Amniotic stem cell (primary cell): Measurements from ENCODE around the gene THPO.
"Not testable (repeated sequence)": the region's sequence is repeated elsewhere in the genome, so short reads cannot be mapped to it uniquely, and the experiment has no call there.

Source experiments
- DNase-seq: peaks from one replicate; lab custom pipeline; 2025; lab: John Stamatoyannopoulos, UW

THPO gene

DNA sequence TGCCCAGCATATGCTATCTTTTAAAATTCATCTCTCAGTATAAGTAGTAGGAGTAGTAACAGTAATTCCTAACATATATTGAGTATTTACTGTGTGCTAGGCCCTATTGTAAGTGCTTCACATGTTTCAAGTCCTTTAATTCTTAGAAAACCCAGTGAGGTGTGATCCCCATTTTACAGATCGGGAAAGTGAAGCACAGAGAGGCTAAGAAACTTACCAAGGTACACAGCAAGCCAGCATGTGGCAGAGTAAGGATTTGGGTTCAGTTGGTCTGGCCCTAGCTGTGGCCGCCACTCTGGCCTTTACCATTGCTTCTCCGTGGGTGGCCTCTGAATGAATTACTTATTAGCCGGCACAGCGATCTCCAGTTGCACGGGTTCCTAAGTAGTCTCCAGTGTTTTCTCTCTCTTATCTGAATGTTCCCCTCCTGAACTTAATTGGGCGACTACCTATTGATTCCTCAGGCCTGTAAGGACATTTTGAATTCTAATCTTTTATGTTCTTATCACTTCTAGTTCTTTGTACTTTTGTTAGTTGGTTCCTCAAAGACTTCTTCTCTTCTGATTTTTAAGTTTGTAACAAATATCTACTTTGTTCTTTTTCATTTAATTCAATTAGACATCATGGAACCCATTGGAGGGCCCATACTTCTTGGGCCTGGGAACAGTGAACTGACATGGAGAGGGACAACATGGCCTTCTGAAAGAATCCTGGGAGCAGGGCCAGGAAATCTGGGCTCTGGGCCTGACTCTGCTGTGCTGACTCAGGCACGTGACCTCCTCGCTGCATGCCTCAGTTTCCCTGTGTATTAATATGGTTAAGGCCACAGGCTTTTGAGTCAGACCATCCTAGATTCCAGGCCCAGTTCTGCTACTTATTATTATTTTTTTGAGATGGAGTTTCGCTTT lies 28.2 kb downstream of the THPO start:
- DNase-seq: no peak

DNA sequence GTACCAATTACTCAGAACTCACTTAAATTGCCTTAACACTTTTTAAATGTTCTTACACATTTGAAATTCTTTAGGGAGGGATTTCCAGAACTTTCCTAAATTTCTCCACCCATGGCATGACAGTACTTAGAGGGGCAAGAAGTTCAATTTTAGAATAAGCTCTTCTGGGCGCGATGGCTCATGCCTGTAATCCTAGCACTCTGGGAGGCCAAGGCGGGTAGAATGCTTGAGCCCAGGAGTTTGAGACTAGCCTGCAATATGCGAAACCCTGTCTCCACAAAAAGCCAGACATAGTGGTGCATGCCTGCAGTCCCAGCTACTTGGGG lies 30.0 kb downstream of the THPO start:
- DNase-seq: no peak

DNA sequence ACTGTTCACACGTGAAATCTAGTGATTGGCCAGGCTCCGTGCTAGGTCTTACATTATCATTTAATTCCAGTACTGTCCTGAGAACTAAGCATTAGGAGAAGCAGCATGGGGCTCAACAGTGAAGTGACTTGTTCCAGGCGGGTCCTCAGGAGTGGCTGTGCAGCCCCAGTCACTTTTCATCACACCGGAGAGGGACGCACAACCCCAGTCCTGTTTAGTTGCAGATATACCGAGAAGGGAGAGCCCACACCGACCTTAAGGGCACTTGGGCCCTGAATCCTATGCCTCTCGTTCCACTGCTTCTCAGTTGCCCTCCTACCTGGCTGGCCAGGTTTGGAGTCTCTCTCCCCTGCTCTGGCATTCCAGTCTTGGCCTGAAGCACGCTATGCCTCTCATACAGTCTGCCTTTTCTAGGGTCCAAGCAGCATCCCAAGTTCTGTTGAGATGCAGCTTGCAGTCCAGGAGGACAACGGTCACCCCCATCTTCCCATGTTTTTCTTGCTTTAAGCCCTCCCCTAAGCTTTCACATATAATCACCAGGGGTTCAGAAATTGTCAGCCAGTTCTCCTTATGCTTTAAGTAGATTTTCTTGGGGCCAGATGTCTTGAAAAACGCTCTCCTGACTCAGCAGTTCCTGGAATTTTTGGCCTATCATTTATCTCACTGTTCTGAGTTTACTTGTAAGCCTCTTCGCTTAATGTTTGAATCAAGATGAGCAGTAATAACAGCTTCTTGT lies 30.5 kb downstream of the THPO start:
- DNase-seq: no peak

DNA sequence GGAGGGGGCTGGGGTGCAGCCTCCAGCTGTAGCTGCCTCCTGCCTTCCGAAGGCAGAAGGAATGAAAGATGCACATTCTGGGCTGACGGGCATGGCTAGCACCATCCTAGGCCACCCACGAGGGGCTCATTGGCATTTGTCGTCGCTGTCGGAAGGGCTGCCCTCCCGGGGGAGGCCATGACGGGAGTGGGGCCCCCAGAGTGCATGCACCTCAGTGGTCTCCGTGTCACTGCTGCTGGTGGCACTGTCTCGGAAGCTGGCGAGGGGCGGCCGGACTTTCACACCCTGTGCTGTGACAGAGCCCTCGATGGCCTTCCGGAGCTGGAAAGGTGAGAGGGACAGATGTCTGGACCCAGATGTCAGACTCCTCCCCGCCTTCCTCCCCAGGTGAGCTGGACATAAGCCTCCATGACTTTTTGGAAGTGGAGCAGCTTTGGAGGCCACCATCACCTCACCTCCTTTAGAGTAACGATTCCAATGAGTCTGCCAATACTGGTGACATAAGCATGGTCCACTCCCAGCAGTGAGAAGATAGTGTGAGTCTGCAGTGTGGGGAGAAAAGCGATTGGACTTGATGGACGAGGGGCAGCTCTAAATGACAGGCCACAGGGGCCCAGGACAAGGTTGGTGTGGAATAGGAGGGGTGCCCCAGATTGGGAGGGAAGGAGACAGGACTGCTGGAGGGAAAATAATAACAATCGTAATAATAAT lies 31.4 kb downstream of the THPO start:
- no peak for DNase-seq

DNA sequence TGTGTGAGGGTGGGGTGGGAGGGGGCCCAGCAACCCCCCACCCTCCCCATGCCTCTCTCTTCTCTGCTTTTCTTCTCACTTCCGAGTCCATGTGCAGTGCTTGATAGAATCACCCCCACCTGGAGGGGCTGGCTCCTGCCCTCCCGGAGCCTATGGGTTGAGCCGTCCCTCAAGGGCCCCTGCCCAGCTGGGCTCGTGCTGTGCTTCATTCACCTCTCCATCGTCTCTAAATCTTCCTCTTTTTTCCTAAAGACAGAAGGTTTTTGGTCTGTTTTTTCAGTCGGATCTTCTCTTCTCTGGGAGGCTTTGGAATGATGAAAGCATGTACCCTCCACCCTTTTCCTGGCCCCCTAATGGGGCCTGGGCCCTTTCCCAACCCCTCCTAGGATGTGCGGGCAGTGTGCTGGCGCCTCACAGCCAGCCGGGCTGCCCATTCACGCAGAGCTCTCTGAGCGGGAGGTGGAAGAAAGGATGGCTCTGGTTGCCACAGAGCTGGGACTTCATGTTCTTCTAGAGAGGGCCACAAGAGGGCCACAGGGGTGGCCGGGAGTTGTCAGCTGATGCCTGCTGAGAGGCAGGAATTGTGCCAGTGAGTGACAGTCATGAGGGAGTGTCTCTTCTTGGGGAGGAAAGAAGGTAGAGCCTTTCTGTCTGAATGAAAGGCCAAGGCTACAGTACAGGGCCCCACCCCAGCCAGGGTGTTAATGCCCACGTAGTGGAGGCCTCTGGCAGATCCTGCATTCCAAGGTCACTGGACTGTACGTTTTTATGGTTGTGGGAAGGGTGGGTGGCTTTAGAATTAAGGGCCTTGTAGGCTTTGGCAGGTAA lies 32.5 kb downstream of the THPO start:
- no peak for DNase-seq

DNA sequence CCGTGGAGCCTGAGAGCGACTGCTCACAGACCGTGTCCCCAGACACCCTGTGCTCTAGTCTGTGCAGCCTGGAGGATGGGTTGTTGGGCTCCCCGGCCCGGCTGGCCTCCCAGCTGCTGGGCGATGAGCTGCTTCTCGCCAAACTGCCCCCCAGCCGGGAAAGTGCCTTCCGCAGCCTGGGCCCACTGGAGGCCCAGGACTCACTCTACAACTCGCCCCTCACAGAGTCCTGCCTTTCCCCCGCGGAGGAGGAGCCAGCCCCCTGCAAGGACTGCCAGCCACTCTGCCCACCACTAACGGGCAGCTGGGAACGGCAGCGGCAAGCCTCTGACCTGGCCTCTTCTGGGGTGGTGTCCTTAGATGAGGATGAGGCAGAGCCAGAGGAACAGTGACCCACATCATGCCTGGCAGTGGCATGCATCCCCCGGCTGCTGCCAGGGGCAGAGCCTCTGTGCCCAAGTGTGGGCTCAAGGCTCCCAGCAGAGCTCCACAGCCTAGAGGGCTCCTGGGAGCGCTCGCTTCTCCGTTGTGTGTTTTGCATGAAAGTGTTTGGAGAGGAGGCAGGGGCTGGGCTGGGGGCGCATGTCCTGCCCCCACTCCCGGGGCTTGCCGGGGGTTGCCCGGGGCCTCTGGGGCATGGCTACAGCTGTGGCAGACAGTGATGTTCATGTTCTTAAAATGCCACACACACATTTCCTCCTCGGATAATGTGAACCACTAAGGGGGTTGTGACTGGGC lies 33.3 kb downstream of the THPO start:
- no peak for DNase-seq

DNA sequence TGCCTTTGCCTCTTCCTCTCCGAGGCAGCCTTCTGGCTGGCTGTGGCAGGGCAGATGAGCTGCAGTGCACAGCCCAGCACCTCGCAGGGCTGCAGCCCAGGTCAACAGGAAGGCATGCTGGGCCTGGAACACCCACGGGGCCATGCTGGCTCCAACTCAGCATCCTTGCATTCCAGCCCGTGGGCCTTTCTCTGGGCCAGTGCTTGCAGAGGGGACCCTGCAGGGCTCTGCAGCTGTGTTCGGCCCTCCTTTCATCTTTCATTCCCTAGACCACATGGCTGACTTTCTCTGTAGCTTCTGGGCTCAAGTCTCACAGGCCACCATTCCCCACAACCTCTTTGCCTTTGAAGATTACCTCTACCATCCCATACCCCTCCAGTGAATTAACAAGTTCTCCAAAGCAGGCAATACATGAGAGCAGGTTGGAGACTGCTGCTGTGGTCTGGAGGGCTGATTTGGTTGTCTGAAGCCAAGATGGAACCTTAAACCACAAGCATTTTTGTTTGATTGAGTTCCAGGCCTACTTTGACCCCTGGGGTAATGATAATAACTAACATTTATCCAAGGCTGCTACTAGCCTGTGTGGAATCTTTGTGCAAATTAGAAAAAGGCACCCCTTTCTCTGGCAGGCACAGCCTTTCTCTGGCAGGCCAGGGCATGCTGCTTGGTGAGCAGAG lies 34.7 kb downstream of the THPO start:
- no peak for DNase-seq

DNA sequence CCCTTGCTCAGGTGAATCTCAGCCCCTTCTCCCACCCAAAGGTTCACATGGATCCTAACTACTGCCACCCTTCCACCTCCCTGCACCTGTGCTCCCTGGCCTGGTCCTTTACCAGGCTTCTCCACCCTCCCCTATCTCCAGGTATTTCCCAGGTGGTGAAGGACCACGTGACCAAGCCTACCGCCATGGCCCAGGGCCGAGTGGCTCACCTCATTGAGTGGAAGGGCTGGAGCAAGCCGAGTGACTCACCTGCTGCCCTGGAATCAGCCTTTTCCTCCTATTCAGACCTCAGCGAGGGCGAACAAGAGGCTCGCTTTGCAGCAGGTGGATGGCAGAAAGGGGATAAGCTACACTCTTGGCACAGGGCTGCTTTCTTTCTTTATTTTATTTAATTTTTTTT lies 36.1 kb downstream of the THPO start:
- no peak for DNase-seq

DNA sequence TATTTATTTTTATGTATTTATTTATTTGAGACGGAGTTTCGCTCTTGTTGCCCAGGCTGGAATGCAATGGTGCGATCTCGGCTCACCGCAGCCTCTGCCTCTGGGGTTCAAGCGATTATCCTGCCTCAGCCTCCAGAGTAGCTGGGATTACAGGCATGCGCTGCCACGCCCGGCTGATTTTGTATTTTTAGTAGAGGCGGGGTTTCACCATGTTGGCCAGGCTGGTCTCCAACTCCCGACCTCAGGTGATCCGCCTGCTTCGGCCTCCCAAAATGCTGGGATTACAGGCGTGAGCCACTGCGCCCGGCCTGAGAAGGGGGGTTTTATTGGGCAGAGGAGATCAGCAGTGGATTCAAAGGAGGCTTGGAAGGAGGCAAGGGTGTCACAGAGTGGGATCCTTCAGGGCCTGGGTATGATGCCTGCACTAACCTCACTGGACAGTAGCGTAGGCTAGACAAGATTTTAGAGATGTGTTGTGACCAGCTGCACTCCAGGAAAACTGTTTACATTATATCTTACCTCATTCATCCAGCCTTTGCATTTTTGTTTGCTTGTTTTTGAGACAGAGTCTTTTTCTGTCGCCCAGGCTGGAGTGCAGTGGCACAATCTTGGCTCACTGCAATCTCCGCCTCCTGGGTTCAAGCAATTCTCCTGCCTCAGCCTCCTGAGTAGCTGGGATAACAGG lies 38.4 kb downstream of the THPO start:
- DNase-seq: not testable (repeated sequence)

DNA sequence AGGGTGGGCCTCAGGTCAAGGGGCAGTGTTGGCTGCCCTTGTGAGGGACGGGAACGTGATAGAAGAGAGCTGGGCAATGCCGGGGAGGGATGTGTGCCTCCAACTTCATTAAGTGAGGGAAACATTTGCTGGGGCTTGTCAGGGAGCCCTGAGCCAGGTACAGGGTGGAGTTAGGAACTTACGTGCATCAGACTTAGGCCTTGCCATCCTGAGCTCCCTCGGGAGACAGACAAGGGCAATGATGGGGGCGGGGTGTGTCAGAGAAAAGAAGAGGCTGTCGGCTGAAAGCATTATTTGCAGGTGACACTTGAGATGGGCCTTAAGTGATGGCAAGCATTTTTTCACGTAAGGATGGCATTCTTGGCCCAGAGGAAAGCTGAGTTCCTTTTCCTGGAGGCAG lies 39.0 kb downstream of the THPO start:
- no peak for DNase-seq

DNA sequence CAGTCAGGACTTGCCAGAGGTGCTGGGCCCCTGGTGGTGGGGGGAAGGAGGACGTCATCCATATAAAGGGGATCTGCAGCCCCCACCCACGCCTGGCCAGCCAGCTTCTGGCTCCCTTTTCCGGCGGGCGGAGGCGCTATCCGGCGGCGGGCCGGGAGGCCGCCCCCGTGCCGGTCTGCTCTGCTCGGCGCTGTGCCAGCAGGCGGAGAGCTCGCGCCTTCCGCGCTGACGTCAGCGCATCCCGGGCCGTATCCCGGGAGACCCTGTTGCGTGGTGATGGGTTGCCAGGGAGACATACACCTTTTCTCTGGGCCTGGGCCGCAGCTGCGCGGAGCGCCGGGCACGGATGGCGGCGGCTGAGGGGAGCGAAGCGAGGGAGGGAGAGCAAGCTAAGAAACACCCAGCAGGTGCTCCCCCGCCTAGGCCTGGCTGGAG lies 39.5 kb downstream of the THPO start:
- DNase-seq: no peak

DNA sequence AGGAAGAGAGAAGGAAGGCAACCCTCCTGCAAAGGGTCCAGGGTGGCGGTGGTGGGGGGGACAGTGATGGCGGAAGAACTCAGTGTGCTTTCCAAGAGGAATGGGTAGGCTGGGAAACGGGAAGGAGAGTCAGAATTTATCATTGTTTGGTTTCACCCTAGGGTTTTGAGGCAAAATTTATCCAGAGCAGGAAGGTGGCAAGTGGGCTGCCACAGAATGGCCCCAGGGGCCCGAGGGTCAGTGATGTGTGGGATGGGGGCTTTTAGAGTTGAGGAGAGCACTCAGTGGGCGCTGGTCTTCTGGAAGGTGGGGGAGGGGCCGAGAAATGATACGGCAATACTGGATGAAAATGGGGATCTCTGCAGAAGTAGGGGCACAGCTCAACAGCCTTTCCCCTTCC lies 40.0 kb downstream of the THPO start:
- DNase-seq: no peak

DNA sequence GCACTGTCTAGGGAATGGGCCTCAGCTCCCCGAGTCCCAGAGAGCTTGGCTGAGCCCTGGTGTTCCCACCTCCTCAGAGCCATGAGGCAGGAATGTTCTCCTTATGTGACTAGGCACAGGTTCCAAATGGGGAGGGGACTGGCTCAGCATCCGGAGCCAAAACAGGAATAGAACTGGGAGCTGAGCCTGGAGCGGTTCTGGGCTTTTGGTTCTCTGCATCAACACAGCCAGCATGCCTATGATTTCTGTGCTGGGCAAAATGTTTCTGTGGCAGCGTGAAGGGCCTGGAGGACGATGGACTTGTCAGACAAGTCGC lies 40.6 kb downstream of the THPO start, which contains the start of gene FAM131A:
Gene FAM131A (plus strand): TSS at position 202 of the 316 bp plus-strand sequence. CDS start 31 bp downstream, at position 233.
- DNase-seq: no peak

DNA sequence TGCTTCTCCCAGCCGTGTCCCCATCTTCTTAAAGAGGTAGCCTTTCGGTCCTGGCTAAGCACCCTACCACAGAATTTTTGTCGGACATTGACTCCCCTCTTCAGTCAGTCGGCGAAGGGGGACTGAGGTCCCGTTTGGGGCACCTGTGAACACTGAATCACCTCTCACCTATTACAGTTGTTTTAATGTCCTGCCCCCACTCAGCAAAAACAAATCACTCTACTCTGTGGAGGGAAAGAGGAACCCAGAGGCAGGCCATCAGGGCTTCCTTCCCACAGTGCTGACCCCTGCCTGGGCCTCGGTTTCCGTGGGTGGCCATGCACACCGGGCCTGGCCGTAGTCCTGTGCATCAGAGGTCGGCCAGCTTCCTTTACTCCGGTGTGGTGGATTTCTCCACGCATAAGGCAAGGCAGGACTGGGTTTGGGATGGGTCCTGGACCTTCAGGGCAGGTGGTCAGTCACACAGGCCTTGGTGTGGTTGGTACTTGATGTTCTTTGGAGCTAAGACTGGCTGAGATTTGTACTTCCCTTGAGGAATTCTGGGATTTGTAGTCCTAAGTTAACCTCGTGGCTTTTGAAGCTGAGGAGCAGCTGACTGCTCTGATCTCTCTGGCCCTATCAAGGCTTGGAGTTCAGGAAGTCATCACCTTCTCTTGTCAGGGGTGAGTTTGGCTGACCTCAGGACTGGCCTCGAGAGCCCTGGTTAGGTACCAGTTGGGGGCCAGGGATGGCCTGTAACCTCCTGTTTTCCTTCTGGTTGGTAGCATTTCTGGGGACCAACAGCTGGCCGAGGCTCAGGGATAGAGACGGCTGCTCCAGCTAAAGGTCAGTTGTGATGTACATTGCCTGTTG lies 41.2 kb downstream of the THPO start:
- no peak for DNase-seq

DNA sequence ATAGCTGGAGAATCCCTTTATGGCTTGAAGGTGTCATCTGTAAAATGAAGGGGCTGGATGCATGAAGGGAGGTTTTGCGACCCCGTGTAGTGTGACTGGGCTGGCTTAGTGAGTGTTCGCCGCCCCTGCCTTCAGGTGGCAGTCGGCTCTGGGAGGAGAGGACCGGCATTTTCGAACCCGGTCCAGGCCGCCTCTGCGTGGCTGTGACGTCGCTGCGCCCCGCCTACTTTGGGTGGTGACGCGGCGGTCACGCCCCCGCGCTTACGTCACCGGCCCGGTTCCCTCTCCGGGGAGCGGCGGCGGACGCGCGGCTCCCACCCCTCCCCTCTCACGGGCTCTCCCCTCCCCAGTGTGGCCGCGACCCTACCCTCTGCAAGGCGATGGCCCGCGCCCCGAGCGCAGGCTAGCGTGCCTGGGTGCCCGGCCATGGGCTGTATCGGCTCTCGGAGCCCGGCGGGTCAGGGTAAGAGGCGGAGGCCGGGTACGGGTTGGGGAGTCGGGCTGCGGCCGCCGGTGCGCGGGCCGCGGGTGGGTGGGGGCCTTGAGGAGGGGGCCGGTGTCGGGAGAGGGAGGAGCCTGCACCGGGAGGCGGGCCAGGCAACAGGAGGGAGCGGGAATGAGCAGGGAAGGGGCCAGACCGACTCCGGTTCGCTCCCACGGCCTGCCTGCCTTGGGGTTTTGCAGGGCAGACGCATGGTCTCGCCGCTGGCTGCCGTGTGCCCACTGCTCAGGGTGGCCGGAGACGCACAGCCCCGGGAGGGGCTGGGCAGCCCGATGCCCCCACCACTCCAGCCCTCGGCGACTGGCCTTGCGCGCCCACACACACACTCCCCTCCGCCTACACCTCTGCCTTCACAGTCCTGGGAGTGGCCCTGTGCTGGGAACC lies 42.1 kb downstream of the THPO start:
- peak; percentile 51 for DNase-seq

DNA sequence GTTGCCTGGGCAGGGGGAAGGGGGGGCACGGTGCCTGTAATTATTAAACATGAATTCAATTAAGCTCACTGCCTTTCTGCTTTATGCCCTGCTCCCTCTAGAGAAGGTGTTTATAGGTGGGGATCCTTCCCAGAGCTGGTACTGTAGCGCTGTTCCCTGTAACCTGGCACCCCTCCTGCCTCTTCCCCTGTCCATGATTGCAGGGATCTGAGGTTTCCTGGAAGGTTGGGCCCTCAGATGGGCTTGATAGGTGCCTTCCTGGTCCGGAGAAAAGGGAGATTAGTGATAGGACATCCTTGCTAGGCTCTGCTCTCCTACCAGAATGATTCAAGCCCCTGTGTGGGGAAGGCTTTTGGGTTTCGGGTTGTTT lies 42.7 kb downstream of the THPO start:
- DNase-seq: no peak

DNA sequence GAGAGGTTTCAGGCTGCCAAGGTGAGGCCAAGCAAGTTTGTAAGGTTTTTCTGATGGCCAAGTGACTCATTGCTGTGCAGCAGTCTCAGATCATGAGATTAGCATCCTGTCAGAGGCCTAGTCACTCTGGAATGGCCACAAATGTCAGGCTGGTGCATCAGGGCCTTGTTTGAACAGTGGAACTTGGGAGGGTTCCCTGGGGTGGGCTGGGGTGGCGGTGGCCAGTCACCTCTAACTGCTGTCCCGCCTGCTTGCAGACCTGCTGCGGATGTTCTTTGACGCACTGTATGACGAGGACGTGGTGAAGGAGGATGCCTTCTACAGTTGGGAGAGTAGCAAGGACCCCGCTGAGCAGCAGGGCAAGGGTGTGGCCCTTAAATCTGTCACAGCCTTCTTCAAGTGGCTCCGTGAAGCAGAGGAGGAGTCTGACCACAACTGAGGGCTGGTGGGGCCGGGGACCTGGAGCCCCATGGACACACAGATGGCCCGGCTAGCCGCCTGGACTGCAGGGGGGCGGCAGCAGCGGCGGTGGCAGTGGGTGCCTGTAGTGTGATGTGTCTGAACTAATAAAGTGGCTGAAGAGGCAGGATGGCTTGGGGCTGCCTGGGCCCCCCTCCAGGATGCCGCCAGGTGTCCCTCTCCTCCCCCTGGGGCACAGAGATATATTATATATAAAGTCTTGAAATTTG lies 43.4 kb downstream of the THPO start:
- no peak for DNase-seq

DNA sequence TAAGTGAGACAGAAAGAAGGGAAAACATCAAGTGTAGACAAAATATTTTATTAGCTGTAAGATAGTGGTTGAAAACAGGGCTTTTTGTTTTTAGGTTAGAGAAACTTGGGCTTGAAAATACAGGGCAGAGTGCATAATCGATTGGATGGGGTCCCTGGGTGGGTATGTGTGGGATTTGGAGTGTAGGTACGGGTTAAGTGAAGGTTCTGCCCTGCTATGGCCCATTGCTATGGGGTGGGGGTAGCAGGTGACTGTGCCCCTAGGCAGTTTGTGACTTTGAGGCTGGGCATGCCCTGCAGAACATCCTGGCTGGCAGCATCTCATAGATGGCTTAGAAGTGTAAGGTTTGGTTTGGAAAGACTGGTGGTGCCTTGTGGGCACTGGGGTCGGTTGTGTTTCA lies 44.3 kb downstream of the THPO start:
- no peak for DNase-seq
